ENCODE data around the gene MSH2.
A peak's percentile ranks its signal among the peaks of the same experiment; 100 is the strongest.
"Not testable (repeated sequence)": the region's sequence is repeated elsewhere in the genome, so short reads cannot be mapped to it uniquely, and the experiment has no call there.

Gene MSH2

GRCh38 chr2:47402805-47403608 is at the start of gene MSH2:
TSS of gene MSH2 (plus strand) at chr2:47403156. CDS start at chr2:47403192, 36 bp downstream.
- DNase-seq, result peak; percentile 99

GRCh38 chr2:47354013-47354847 is 48.7 kb upstream of the MSH2 start:
- DNase-seq, result no peak

DNA sequence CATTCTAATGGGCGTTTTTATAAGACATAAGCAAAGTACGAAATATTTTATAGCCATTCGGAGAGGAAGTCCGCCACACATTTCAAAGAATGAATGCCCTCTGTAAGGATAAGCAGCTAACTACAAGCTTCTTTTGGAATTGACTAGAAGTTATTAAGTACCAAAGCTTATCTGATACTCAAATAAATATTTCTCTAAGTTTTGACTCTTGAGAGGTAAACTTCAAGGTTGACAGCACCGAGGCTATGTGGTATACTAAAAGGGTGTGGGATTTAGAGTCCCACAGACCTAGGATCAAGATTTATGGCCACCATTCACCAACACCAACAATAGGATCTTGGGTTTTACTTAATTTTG is 48.1 kb upstream of the MSH2 start:
- no peak for DNase-seq

GRCh38 chr2:47357483-47357882 is 45.5 kb upstream of the MSH2 start:
- no peak for DNase-seq

DNA sequence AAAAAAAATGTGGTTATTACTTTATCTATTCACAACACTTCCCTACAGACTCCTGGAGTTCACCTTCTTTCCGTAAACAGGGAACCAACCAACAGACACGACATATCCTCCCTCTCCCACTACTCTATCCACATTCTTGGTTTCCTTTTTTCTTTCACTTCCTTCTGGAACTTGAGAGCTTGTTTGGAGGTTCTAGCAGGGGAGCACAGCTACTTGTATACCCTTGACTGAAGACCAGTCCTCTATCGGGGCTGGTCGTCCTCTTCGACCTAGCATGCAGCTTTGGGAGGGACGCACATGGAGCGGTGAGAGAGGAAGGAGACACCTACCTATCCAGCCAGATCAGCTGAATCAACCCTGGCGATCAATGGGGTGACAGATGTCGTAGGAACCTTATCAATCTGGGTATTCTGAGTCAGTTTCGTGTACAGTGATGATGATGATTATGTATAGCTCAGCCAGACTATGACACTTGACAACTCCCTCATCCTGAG is 43.5 kb upstream of the MSH2 start:
- DNase-seq, result no peak

DNA sequence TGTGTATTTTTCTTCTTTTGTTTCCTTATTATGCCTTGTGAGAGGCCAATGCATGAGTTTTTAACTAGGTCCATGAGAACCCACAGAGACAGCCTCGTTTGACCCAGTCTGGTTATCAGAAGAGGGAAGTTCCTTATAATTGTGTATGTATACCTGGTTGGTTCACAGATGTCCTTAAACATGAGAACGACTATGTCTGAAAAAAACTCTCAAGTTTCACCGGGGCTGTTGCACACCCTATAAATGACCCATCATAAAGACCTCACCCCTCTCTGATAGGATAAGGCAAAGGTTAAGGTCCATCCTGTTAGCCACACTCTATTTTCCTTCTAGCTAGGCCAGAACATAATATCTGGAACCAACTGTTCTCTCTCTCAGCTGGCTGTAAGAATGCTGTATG is 42.7 kb upstream of the MSH2 start:
- no peak for DNase-seq

DNA sequence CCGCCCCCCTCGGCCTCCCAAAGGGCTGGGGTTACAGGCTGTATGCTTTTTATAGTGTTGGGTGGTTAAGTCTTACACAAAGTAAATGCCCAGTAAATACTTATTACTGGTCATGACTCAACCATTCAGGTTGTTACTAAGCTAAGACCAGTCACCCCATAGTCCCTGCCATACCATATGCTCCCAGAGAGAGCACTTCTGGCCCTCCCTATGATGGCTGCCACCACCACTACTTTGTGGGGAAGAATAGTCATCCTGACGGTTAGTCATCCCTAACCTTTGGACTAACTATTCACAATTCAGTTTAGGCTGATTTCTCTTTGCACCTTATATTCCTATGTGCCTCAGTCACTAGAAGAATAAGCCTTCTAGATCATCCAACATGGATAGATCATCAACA is 42.0 kb upstream of the MSH2 start:
- DNase-seq, result no peak

GRCh38 chr2:47361505-47362229 is 41.3 kb upstream of the MSH2 start:
- not testable (repeated sequence) for DNase-seq

DNA sequence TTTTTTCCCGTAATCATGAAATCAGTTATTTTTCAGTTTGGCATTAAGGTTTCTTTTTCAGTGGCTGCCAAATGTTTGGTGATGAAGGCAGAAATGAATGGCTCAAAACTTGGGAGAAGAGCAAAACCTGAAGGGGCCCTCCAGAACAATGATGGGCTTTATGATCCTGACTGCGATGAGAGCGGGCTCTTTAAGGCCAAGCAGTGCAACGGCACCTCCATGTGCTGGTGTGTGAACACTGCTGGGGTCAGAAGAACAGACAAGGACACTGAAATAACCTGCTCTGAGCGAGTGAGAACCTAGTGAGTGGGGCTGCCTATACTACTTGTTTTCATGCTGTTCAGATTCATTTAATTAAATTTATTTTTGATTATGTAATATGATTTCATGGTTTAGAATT is 29.2 kb upstream of the MSH2 start:
- DNase-seq, result peak; percentile 39

GRCh38 chr2:47375307-47375706 is 27.6 kb upstream of the MSH2 start:
- no peak for DNase-seq

DNA sequence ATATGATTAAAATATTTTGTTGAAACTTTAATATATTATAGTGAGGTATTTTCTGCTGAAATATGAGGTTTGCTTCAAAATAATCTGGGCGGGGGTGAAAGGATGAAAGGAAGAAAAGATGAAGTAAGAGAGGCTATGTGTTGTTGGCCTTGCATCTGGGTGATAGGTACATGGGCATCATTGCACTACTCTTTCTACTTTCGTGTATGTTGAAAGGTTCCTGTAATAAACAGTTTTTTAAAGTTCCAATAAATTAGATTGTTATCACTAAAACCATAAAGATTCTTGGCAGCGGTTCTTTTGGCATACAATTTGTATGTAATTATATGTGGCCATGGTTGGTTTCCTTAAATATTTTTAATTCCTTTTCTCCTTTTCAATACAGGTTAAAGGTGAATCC is 23.6 kb upstream of the MSH2 start:
- no peak for DNase-seq

DNA sequence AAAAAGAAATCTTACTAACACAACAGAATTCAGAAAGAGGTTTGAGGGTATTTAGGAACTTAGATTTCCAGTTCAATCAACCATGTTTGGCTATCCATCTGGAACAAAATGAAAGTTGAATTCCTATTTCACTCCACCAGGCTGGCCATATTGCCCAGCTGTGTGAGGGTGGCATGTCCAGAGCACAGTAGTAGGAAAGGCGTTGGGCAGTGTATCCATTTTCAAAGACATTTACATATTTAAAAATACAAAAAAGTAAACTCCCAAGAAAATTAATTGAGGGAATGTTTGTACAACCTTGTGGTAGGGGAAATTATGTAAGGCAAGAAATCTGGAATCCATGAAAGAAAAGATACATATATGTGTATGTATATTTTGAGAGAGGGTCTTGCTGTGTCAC is 21.5 kb upstream of the MSH2 start:
- no peak for DNase-seq

GRCh38 chr2:47386551-47386950 is 16.4 kb upstream of the MSH2 start:
- DNase-seq, result no peak

GRCh38 chr2:47388888-47389287 is 14.1 kb upstream of the MSH2 start:
- no peak for DNase-seq

GRCh38 chr2:47389692-47390091 is 13.3 kb upstream of the MSH2 start:
- no peak for DNase-seq

- DNase-seq, result no peak
Observed at GRCh38 chr2:47401789-47402554, 984 bp upstream of the MSH2 start.

DNA sequence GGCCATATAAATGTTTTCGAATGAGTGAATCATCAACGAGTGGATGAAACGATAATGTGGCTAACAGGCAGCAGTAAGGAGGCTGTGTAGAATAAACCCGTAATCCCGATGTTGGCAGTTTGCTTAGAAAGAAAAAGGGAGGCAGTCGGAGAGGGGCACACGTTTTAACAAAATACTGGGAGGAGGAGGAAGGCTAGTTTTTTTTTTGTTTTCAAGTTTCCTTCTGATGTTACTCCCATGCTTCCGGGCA is 476 bp upstream of the MSH2 start:
- DNase-seq, result no peak

DNA sequence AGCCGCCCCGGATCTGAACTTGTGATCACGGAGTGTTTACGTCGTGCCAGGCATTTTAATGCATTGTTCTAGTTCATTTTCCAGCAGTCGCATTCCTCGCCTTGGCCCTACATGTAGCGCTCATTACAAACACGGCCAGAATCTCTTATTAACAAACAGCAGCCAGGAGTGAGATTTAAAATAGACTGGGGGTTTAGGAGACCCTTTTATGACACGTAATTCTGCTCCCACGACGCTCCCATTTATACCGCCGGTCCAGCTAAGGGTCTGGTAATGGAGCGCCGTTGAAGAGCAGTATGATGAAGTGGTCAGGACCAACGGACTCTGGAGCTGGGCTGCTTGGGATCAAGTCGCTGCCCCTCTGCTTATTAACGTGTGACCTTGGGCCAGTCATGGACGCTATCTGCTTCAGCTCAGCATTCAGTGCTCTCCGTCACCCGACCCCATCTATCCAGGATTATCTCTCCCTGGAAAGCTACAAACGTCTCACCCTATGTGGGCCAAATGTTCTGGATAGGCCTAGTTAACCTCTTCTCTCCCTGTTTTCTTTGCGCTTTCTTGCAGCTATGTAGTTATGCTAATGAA is 745 bp downstream of the MSH2 start:
- peak; percentile 32 for DNase-seq

- DNase-seq, result no peak
Observed at GRCh38 chr2:47404356-47404755, 1.4 kb downstream of the MSH2 start.

DNA sequence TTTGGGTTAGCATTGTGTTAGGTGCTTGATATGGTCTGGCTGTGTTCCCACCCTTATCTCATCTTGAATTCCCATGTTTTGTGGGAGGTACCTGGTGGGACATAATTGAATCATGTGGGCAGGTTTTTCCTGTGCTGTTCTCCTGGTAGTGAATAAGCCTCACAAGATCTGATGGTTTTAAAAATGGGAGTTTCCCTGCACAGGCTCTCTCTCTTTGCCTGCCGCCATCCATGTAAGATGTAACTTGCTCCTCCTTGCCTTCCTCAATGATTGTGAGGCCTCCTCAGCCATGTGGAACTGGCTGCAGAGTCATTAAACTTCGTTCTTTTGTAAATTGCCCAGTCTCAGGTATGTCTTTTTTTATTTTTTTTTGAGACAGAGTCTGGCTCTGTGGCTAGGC is 2.8 kb downstream of the MSH2 start:
- DNase-seq, result no peak

DNA sequence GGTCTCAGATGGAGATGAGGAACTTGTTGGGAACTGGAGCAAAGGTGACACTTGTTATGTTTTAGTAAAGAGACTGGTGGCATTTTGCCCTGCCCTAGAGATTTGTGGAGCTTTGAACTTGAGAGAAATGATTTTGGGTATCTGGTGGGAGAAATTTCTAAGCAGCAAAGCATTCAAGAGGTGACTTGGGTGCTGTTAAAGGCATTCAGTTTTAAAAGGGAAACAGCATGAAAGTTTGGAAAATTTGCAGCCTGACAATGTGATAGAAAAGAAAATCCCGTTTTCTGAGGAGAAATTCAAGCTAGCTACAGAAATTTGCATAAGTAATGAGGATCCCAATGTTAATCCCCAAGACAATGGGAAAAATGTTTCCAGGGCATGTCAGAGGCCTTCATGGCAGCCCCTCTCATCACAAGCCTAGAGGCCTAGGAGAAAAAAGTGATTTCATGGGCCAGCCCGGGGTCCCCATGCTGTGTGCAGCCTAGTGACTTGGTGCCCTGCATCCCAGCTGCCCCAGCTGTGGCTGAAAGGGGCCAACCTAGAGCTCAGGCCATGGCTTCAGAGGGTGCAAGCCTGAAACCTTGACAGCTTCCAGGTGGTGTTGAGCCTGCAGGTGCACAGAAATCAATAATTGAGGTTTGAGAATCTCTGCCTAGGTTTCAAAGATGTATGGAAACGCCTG is 3.8 kb downstream of the MSH2 start:
- DNase-seq, result peak; percentile 6

GRCh38 chr2:47407976-47408375 is 5.0 kb downstream of the MSH2 start:
- DNase-seq, result not testable (repeated sequence)

All from NCI-H146 (cell line).